IMR-90 (cell line): ENCODE measurements around the gene SART1. TPM values are rescaled to one million over a fixed set of nuclear protein-coding genes. Genes with fewer than 3 reads are reported as not detected.

ENCODE experiments used
- ATAC-seq: fragments of 200-7000 bp; cut with Tn5 transposase; 2 replicates; pipeline ENCODE4 v1.9.1; 2020; ENCODE audit warnings: low read depth, mild to moderate bottlenecking, moderate library complexity
- BruUV-seq: library from RNA; stranded (reverse); fragments of 400-500 nt; replicated peaks from 2 replicates; lab custom pipeline; 2021; lab: Mats Ljungman, UMichigan
- CTCF ChIA-PET: fragments of 300-600 bp; formaldehyde crosslinking; extraction: SDS; loops from one replicate; lab custom pipeline; 2021; ENCODE audit warnings: antibody characterized with exemption; lab: Yijun Ruan, JAX
- POLR2A ChIA-PET: fragments of 300-600 bp; sonication (Branson Sonifier 250); formaldehyde crosslinking; loops from one replicate; lab custom pipeline; 2022; ENCODE audit warnings: antibody characterized with exemption; ENCODE audit not compliant: unreplicated experiment; lab: Charles Lee
- DNase-seq: peaks from one replicate; pipeline ENCODE4 v3.0.0; 2013
- H2AFZ ChIP-seq: replicated peaks from 2 replicates; pipeline ENCODE3; 2013; ENCODE audit warnings: low read length, mild to moderate bottlenecking; ENCODE audit not compliant: poor library complexity
- H2AK5ac ChIP-seq: 2 replicates; pipeline ENCODE4 v1.6.1; 2013; ENCODE audit warnings: low read depth, low read length, inconsistent platforms
- H2AK9ac ChIP-seq: replicated peaks from 2 replicates; pipeline ENCODE3; 2013; ENCODE audit warnings: mild to moderate bottlenecking, low read depth, low read length, moderate library complexity; ENCODE audit not compliant: poor library complexity
- H2BK120ac ChIP-seq: 2 replicates; pipeline ENCODE4 v1.6.1; 2013; ENCODE audit warnings: low read depth, low read length, inconsistent platforms
- H2BK15ac ChIP-seq: 3 replicates; pipeline ENCODE4 v1.6.1; 2013; ENCODE audit warnings: low read depth, low read length, inconsistent platforms
- H2BK20ac ChIP-seq: 2 replicates; pipeline ENCODE4 v1.6.1; 2013; ENCODE audit warnings: low read depth, mild to moderate bottlenecking, inconsistent platforms, low read length, moderate library complexity
- H2BK5ac ChIP-seq: 2 replicates; pipeline ENCODE4 v1.6.1; 2013; ENCODE audit warnings: mild to moderate bottlenecking, low read depth, low read length, inconsistent platforms; ENCODE audit not compliant: poor library complexity, severe bottlenecking
- H3K14ac ChIP-seq: replicated peaks from 2 replicates; pipeline ENCODE4 v1.6.1; 2013; ENCODE audit warnings: low read depth, low read length, inconsistent platforms
- H3K18ac ChIP-seq: 2 replicates; pipeline ENCODE4 v1.6.1; 2013; ENCODE audit warnings: low read depth, low read length, control low read depth
- H3K23ac ChIP-seq: 2 replicates; pipeline ENCODE4 v1.6.1; 2013; ENCODE audit warnings: low read depth, low read length, inconsistent platforms
- H3K27ac ChIP-seq: 2 replicates; pipeline ENCODE4 v1.5.1; 2013; ENCODE audit warnings: mild to moderate bottlenecking, control low read depth, low read length; ENCODE audit not compliant: insufficient read depth
- H3K27me3 ChIP-seq: 2 replicates; pipeline ENCODE4 v1.6.1; 2013; ENCODE audit warnings: low read length; ENCODE audit not compliant: control insufficient read depth, insufficient read depth
- H3K36me3 ChIP-seq: 2 replicates; pipeline ENCODE4 v1.6.1; 2013; ENCODE audit warnings: low read length, mixed read lengths; ENCODE audit not compliant: control insufficient read depth, insufficient read depth
- H3K4ac ChIP-seq: 2 replicates; pipeline ENCODE4 v1.6.1; 2013; ENCODE audit warnings: low read depth, low read length, inconsistent platforms
- H3K4me1 ChIP-seq: 2 replicates; pipeline ENCODE4 v1.6.1; 2013; ENCODE audit warnings: low read length, mixed read lengths; ENCODE audit not compliant: control insufficient read depth, insufficient read depth
- H3K4me2 ChIP-seq: 2 replicates; pipeline ENCODE4 v1.6.1; 2013; ENCODE audit warnings: low read depth, mild to moderate bottlenecking, control low read depth, low read length, moderate library complexity
- H3K4me3 ChIP-seq: 2 replicates; pipeline ENCODE4 v1.5.1; 2013; ENCODE audit warnings: low read depth, mild to moderate bottlenecking, control low read depth, low read length, moderate library complexity; ENCODE audit not compliant: insufficient read depth
- H3K56ac ChIP-seq: 2 replicates; pipeline ENCODE4 v1.6.1; 2013; ENCODE audit warnings: low read length, inconsistent platforms; ENCODE audit not compliant: insufficient read depth; ENCODE audit errors: extremely low read depth
- H3K79me1 ChIP-seq, 2 experiments: 2 replicates each; pipeline ENCODE4 v1.6.1; 2013; ENCODE audit warnings: low read length in 2 of 2, inconsistent platforms in 1 of 2, low read depth in 1 of 2
- H3K9ac ChIP-seq: 2 replicates; pipeline ENCODE4 v1.6.1; 2013; ENCODE audit warnings: low read depth, low read length, control low read depth
- H3K9me1 ChIP-seq: 2 replicates; pipeline ENCODE4 v1.6.1; 2013; ENCODE audit warnings: low read length, inconsistent platforms; ENCODE audit not compliant: insufficient read depth
- H3K9me3 ChIP-seq: 2 replicates; pipeline ENCODE4 v1.6.1; 2013; ENCODE audit warnings: low read length; ENCODE audit not compliant: control insufficient read depth, insufficient read depth
- H4K20me1 ChIP-seq: 2 replicates; pipeline ENCODE4 v1.6.1; 2013; ENCODE audit warnings: low read length, inconsistent platforms; ENCODE audit not compliant: insufficient read depth
- H4K5ac ChIP-seq: 2 replicates; pipeline ENCODE4 v1.6.1; 2013; ENCODE audit warnings: mild to moderate bottlenecking, low read depth, low read length, control low read depth
- H4K8ac ChIP-seq, 2 experiments: 2 replicates each; pipeline ENCODE4 v1.6.1; 2013; ENCODE audit warnings: low read depth in 2 of 2, low read length in 2 of 2, control low read depth in 1 of 2, inconsistent platforms in 1 of 2
- H4K91ac ChIP-seq: 2 replicates; pipeline ENCODE4 v1.6.1; 2013; ENCODE audit warnings: low read depth, low read length, inconsistent platforms; ENCODE audit not compliant: insufficient read depth
- BHLHE40 ChIP-seq: fragments of 150-350 bp; IDR thresholded peaks from 2 replicates; pipeline ENCODE4 v1.6.1; 2016; ENCODE audit warnings: mild to moderate bottlenecking, low read depth, low read length
- CEBPB ChIP-seq: IDR thresholded peaks from 2 replicates; pipeline ENCODE4 v1.6.1; 2012; ENCODE audit warnings: low read depth, low read length, improper control_type of control experiment
- CHD1 ChIP-seq: IDR thresholded peaks from 2 replicates; pipeline ENCODE4 v1.6.1; 2012; ENCODE audit warnings: low read depth, low read length, improper control_type of control experiment
- MAZ ChIP-seq: IDR thresholded peaks from 2 replicates; pipeline ENCODE4 v1.6.1; 2012; ENCODE audit warnings: low read depth, mild to moderate bottlenecking, low read length, improper control_type of control experiment, moderate library complexity, borderline replicate concordance
- RCOR1 ChIP-seq: IDR thresholded peaks from 2 replicates; pipeline ENCODE4 v1.6.1; 2012; ENCODE audit warnings: mild to moderate bottlenecking, low read length, improper control_type of control experiment; ENCODE audit not compliant: insufficient replicate concordance
- SMC3 ChIP-seq: fragments of 150-350 bp; IDR thresholded peaks from 2 replicates; pipeline ENCODE4 v1.6.1; 2016; ENCODE audit warnings: low read depth, mild to moderate bottlenecking, antibody characterized with exemption, low read length, moderate library complexity
- USF2 ChIP-seq: fragments of 150-350 bp; IDR thresholded peaks from 2 replicates; pipeline ENCODE4 v1.6.1; 2017; ENCODE audit warnings: mild to moderate bottlenecking, antibody characterized with exemption, low read length, low read depth
- WGBS, 2 experiments: methylation state at CpG; one replicate each; pipeline versions ENCODE4 v1.1.5 to v1.1.7; 2013; ENCODE audit warnings: missing lambda C conversion rate in 2 of 2; ENCODE audit not compliant: insufficient read length in 1 of 2; ENCODE audit errors: extremely low coverage in 2 of 2; 5-methylcytosine and 5-hydroxymethylcytosine counted together
- dilution Hi-C: fragments of 300-500 bp; cut with HindIII; formaldehyde crosslinking; loops from one replicate; pipeline ENCODE4 v1.14.3; 2018; ENCODE audit warnings: low sequenced_read_pairs; ENCODE audit not compliant: unreplicated experiment
- in situ Hi-C: fragments of 300-500 bp; cut with MboI; formaldehyde crosslinking; loops from 3 replicates; pipeline ENCODE4 v1.14.3; 2019; ENCODE audit warnings: low sequenced_read_pairs, inconsistent platforms, mixed read lengths
- intact Hi-C: fragments of 100-400 bp; cut with micrococcal nuclease; formaldehyde crosslinking; loops from 2 replicates; pipeline ENCODE4 v1.10.0; 2022
- polyA plus RNA-seq, 3 experiments: library from polyadenylated mRNA; depleted of rRNA; stranded (reverse); fragments of >200 nt; gene quantifications; 2 replicates each; pipeline ENCODE4 v1.2.3, GENCODE V29; 2012; ENCODE audit warnings: low replicate concordance in 1 of 3
- total RNA-seq: library from RNA; depleted of rRNA; stranded (reverse); fragments of >200 nt; gene quantifications from 2 replicates; pipeline ENCODE4 v1.2.3, GENCODE V29; 2012
- TF ChIP-seq, protein P1 (sequence below): fragments of 150-350 bp; IDR thresholded peaks from 2 replicates; pipeline ENCODE4 v1.6.1; 2016; ENCODE audit warnings: low read depth, mild to moderate bottlenecking, low read length, moderate library complexity, borderline replicate concordance

The SART1 gene
- total and polyA plus RNA-seq, 2 of the 4 experiments (the other 2 are of a cell fraction) = 25.5 to 43.5 TPM

DNA sequence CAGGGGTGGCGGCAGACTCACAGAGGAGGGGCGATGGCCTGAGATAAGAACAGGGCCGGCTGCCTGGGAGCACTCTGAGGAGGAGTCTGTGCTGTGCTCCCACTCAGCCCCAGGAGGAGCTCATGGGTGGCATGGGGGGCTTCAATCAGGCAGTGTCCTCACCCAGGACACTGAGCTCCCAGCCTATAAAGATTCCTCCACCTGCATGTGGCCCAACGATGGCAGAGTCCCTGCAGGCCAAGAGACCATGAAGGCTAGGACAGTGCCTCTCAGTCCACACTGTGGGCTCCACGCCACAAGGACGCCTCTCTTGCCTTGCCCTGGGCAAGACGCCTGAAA is 52.2 kb downstream of the SART1 start:
- no peak overlapping the region for H2BK120ac ChIP-seq
- no peak overlapping the region; the same call in 2 of the 3 replicates for H2BK15ac ChIP-seq
- no peak overlapping the region for H3K4me3 ChIP-seq
- no TSS peak for BruUV-seq
- no peak overlapping the region for H4K5ac ChIP-seq
- no peak overlapping the region for H3K27ac ChIP-seq
- H3K4me2 ChIP-seq = no peak overlapping the region
- TF ChIP-seq, protein P1, sequence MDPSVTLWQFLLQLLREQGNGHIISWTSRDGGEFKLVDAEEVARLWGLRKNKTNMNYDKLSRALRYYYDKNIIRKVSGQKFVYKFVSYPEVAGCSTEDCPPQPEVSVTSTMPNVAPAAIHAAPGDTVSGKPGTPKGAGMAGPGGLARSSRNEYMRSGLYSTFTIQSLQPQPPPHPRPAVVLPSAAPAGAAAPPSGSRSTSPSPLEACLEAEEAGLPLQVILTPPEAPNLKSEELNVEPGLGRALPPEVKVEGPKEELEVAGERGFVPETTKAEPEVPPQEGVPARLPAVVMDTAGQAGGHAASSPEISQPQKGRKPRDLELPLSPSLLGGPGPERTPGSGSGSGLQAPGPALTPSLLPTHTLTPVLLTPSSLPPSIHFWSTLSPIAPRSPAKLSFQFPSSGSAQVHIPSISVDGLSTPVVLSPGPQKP = no peak
- TF ChIP-seq MAZ (no peak), RCOR1 (no peak), BHLHE40 (no peak), SMC3 (no peak), CHD1 (no peak), USF2 (no peak), CEBPB (no peak)
- no peak overlapping the region for H3K14ac ChIP-seq
- H3K9me3 ChIP-seq = no peaks in the 10 kb centered on the region
- H3K4me1 ChIP-seq = peaks cover 9% of the 10 kb centered on the region
- dilution Hi-C loops (no loop called here), intact Hi-C loops (no loop called here), in situ Hi-C loops (no loop called here)
- H2AK9ac ChIP-seq = no peak overlapping the region
- H2BK5ac ChIP-seq = no peak overlapping the region
- peaks cover 23% of the 10 kb centered on the region for H3K9me1 ChIP-seq
- no peaks in the 10 kb centered on the region for H3K36me3 ChIP-seq
- no peak overlapping the region for H3K23ac ChIP-seq
- H3K56ac ChIP-seq = no peak overlapping the region
- H4K91ac ChIP-seq = no peak overlapping the region
- no peaks in the 10 kb centered on the region for H3K79me1 ChIP-seq
- H4K20me1 ChIP-seq = no peaks in the 10 kb centered on the region; the same call in 1 of the 2 replicates
- WGBS, 2 experiments = 87% methylated on average over 3 of the region's 7 CpGs; no CpG with 5 or more reads in 1 of the 2 experiments
- H3K4ac ChIP-seq = no peak overlapping the region
- H4K8ac ChIP-seq = no peak overlapping the region
- ATAC-seq = no peak
- H3K18ac ChIP-seq = no peak overlapping the region
- no peak overlapping the region for H2BK20ac ChIP-seq
- H3K27me3 ChIP-seq = peaks cover 13% of the 10 kb centered on the region
- ChIA-PET CTCF (no interaction called here), POLR2A (interaction anchor here (0.6 kb wide), 1 partner anchor 88 kb away, joined by 6 read pairs; no protein-coding TSS in a partner anchor)
- no peak for DNase-seq
- H3K9ac ChIP-seq = no peak overlapping the region
- H2AFZ ChIP-seq = no peak overlapping the region
- peak overlapping the region; percentile 24; the same call in 1 of the 2 replicates for H2AK5ac ChIP-seq
